SK-N-MC (cell line): Measurements from ENCODE around the gene RBM39.

Experiments
- EZH2 ChIP-seq: fragments of 200-600 bp; sonication (generic); IDR thresholded peaks from one replicate; pipeline ENCODE4 v1.6.1; 2017; ENCODE audit warnings: antibody characterized with exemption
- POLR2AphosphoS5 ChIP-seq: IDR thresholded peaks from 2 replicates; pipeline ENCODE4 v1.6.1; 2012; ENCODE audit warnings: mild to moderate bottlenecking, low read depth, low read length, borderline replicate concordance

GRCh38 chr20:35663516-35664465 lies 78.3 kb downstream of the RBM39 start:
- TF ChIP-seq EZH2 (no peak), POLR2AphosphoS5 (peak; percentile 35; the same call in 1 of the 2 replicates)
